Measurements from ENCODE around the gene KRT8.

Gene KRT8

DNA sequence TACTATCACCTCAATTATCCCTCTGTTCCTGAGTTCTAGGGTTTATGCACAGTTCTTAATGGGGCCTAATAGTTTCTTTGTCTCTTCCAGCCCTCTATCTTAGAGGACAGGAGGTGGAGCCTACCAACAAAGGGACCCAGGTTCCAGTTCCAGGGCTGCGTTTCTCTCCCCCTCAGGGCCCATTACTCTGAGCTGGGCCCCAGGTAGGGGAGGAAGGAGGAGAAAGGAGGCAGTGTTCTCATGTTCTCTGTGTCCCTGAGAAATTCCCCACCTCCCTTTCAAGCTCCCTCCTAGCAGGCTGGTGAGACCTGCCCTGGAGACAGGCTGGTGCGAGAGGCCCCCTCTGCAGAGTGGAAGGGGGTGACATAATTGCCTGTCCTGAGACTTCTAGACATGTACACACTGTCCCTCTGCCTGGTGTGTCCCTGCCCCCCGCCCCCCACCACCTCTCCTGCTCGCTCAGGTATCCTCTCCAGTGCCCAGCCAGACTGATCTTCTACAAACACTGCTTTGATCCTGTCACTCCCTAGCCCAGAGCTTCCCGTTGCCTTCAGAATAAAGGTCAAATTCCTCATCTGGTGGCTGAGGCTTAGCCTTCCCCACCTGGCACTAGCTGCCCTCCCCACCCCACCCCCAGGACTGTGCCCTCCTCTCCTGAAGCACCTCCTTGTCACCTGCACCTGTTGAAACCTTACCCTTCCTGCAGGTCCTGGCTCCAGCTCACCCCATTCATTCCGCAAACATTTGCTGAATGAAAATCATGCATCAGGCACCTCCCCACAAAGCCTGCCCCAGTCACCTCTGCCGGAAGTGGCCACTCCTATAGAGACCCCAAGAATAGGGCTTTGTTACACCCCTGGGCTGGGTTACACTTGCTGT is 21.1 kb upstream of the KRT8 start:
- no peak for DNase-seq

DNA sequence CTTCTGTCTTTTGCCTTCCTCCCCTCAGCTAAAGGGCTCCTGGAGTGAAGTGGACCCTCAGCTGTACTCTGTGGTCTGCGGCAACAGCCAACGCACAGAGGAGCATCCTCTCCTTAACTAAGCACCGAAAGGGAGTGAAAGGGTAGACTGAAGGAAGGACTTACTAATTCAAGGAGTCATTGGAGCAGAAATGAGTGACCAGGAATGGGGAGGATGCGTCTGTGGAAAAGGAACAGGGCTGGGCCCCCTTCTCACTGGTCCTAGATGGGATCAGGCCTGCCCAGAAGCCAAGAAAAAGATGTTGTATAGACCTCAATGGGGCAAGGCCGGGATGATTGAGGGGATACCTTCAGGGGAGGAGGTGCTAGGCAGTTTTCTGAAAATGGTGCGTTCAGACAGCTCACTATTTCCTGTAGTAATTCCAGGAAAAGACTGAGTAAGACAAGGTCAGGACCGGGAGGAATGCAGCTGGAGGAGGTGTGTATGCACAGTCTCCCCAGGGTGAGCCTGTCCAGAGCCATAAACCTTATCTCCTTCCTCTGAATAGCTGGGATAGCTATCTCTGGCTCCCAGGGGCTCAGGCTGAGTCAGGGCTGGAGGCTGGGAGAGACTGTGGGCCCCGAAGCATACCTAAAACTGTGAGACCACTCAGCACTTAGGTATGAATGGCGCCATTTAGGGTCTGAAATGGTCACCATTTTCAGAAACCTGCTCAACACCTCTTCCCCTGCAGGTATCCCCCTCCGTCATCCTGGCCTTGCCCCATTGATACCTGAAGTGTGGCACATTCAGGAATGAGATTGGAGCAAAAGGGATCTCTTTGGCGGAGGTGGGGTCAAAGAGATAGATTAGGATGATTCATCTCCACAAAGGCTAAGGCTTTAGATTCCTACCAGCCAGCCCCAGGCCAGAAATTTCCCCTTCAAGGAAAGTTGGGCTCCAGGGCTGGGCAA is 20.2 kb upstream of the KRT8 start:
- DNase-seq, result no peak

- DNase-seq, result no peak
Measured at GRCh38 chr12:52921488-52922165, 16.8 kb upstream of the KRT8 start.

- no peak for DNase-seq
Measured at GRCh38 chr12:52920937-52921336, 16.1 kb upstream of the KRT8 start.

GRCh38 chr12:52918784-52919183 is 13.9 kb upstream of the KRT8 start:
- no peak for DNase-seq

- no peak for DNase-seq
Measured at GRCh38 chr12:52918351-52918750, 13.5 kb upstream of the KRT8 start.

DNA sequence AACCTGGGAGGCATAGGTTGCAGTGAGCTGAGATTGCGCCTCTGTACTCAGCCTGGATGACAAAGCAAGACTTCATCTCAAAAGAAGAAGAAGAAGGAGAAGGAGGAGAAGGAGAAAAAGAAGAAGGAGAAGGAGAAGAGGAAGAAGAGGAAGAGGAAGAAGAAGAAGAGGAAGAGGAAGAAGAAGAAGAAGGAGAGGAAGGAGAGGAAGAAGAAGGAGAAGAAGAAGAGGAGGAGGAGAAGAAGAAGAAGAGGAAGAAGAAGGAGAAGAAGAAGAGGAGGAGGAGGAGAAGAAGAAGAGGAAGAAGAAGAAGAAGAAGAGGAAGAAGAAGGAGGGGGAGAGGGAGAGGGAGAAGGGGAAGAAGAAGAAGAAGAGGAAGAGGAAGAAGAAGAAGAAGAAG is 12.9 kb upstream of the KRT8 start:
- DNase-seq, result no peak

DNA sequence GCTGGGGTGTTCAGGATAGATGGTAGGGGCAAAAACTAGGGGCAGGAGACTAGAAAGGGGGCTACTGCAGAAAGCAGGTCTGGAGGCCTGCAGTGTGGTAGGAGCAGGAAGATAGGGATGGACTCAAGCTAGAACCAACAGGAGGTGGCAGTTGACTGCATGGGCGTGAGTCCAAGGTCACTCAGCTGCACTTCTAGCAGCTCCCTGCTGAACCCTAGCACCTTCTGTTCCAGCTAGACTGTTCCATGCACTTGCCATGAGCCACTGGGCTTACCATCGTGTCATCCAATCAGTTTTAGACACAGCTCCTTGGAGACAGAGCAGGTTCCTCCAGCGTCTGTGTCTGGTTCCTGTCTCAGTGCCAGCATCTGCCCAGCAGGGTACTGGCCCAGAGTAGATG is 11.3 kb upstream of the KRT8 start:
- no peak for DNase-seq

DNA sequence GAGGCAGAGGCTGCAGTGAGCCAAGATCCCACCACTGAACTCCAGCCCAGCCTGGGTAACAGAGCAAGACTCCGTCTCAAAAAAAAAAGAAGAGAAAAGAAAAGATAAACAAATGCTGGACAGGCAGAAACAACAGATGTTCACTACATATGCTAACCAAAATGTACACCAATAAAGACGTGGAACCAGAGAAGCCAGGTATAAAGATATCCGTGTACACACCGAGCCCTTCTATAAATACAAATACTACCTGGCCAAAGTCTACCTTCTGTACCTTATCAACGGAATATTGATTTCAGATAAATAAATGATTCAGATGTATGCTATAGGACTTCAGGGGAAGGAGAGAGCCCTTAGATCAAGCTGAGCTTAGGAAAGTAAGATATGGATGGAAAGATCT is 10.8 kb upstream of the KRT8 start:
- no peak for DNase-seq

- DNase-seq, result no peak
Measured at GRCh38 chr12:52914576-52915121, 9.8 kb upstream of the KRT8 start.

- no peak for DNase-seq
Measured at GRCh38 chr12:52913431-52913821, 8.6 kb upstream of the KRT8 start.

DNA sequence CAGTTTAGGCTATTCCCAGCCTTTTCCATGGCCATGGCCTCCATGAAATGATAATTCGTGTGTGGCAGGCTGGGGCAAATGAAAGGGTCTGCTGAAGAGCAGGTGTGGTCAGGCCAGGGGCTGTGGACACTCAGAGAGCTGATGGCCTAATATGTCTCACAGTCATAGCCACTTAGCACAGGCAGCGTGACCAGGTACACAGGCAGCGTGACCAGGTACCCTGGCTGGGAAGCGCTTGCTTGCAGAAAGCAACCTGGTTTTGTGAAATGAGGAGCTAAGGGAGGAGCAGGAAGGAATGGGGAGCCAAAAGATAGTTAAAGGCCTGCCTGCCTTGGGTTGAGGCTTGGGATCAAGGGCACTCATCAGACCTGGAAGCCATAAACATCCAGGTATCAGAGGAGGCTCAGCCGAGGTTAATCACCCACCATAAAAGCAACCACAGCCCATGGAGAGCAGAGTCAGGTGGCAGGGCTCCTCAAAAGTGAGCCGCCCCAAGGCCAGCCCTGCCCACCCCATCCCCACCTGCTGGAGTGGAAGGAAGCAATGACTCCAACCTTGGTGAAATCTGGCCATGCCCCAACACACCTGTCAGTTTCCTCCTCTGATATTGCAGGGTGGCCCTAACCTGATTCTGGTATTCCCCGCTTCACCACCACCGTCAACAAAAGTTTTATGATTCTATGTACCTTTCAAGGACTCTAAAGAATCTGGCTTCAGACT is 8.0 kb upstream of the KRT8 start:
- DNase-seq, result no peak

GRCh38 chr12:52910248-52910883 is 5.5 kb upstream of the KRT8 start:
- DNase-seq, result no peak

DNA sequence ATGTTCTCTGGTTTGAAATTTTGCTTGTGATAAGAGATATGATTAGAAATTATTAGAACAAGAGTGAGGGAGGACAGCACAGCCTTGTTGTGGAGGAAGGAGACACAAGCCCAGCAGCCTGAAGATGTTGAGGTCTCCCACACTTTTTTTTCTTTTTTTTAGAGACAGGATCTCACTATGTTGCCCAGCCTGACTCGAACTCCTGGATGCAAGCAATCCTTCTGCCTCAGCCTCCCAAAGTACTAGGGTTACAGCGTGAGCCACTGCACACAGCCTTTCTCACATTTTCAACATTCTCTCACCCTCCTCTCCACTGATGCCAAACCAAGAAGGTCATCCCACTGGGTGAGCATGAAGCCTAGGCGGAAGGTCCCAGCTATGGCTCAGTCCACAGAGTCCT is 4.9 kb upstream of the KRT8 start:
- no peak for DNase-seq

GRCh38 chr12:52909331-52909730 is 4.5 kb upstream of the KRT8 start:
- DNase-seq, result no peak

DNA sequence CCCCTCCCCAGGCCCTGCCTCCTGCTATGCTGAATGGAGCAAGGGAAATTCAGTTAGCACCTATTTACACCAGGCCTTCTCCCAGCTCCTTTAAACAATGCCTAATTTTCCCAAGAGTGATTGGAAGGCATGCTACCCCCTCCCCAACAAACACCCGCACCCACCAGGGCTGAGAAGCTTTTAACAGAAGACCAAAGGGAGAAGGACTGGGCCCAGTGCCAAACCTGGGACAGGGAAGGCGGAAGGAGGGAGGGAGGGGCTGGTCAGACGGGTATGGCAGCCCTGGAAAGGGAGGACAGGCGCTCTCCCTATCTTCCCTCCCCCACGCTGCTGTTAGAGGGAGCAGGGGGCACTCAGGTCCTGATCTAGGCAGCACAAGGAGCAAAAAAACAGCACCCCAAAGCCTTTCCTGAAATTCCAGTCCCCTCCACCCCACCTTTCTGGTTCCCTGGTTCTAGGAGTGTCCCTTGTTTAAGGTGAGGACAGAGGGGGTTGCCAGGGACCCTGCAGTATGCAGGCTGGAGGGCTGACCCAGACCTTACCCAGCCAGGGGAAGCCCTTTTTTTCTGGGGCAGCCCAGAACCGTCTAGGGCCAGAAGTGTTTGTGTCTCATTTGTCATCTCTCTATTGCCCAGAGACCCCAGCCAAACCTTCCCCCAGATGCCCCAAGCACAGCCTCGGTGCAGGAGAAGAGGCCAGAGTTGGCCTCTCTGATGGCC is 2.4 kb upstream of the KRT8 start:
- DNase-seq, result no peak

DNA sequence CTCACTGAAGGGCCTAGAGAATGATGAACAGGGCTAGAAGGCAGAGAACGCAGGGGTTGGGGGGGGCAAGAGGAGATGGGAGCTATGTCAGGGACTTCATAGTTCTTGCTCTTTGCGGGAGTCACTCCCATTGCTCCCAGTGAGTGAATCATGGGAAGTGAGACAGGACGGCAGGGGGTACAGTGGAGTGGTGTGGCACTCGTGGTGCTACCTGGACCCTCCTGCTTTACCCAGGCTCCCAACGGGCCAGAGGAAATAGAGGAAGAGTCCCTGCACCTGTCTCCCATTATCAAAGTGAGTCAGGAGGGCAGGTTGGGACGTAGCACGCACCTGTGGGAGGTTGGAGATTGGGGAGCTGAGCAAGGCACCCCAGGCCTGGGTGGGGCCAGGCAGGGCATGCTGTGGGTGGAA is 1.3 kb upstream of the KRT8 start:
- DNase-seq, result no peak

DNA sequence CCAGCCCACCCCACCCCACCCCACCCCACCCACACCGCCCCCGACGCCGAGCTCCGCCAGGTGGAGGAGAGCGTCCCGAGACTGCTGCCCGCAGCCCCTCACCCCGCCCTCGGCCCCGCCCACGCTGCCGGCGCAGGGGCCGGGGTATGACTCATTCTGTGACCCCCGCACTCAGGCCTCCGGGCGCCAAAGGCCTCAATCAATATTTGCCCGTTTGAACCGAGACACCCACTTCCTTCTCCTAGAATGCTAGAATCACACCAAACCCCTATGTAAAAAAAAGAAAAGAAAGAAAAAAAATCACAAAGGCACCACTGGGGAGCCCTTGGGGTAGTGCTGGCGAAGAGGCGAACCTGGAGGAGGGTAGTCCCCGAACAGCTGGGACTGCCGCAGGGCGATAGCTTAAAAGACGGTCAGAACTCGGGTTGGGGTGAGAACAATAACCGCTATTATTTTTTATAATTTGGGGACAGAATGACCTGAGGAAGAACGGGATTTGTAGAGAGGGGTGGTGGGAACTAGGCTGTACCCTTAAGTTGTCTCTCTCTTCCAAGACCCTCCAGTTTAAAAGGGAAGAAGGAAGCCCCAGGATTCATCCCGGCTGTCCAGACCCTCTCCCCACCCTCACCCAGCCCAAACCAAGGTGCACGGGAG is 894 bp downstream of the KRT8 start:
- no peak for DNase-seq

DNA sequence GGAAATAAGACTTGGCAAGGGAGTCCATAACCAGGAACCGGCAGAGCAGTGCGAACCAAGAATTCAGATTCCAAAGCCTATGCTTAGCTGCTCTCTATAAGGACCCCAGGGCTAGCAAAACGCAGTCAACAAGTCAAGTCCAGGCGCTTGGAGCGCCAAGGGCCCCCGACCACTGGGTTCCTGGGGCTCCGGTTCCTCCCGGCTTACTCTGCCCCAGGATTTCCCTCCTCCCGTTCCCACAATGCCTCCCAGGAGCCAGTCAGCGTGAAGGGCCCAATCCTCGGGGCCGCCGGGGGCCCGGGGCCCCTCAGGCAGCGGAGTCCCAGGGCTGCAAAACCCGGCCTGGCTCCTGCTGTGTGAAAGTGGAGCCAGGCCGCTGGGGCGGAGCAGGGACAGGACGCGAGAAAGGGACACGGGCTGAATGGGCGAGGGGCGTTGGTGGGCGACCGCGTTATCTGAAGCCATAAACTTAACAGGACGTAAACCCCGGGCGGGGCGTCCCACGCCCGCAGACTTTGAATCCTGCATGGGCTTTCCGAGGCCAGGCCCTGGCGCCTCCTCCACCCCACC is 1.5 kb downstream of the KRT8 start:
- peak; percentile 44 to 61 for DNase-seq
